GM21737 (cell line): ENCODE results near the gene DLEU7.

Experiments
- ATAC-seq: cut with Tn5 transposase; IDR thresholded peaks from one replicate; pipeline ENCODE4 v1.9.1; 2021; ENCODE audit warnings: mild to moderate bottlenecking, moderate library complexity; ENCODE audit not compliant: unreplicated experiment

DLEU7 gene

DNA sequence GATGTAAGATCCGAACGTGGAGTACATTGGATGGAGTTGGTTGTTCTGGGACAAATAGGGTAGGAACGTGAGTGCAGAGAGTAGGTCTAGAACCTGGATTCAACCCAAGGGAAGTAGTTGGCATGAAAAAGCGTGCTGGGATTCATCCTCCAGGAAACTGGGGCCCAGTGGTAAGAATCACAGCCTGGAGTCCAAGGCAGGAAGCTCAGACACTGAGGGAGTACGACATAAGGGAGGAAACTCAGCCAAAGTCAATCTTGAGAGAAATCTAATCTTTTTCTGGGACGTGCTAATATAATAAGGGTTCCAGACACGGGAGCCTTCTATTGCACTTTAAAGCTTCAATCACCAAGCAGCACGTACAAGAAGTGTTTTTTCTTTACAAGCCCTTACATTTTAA lies 46.4 kb downstream of the DLEU7 start:
- ATAC-seq, result no peak

- ATAC-seq, result no peak
Measured at GRCh38 chr13:50796463-50796862, 47.0 kb downstream of the DLEU7 start.

DNA sequence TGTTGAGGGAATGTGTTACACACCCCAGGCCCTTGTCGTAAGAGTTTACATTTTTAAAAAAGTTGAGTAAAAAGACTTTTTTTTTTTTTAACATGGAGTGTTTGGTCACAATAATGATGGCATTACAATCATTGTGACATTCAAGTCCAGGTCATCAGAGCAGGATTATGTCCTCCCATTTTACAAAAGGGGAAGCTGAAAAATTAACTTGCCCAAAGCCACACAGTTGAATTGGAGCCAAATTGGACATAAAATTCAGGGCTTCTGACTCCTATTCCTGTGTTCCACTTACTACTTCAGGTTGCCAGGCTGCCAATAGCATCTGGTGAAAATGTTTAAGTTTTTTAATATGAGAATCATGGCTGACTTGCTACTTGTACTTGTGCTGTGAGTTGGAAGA lies 49.3 kb downstream of the DLEU7 start:
- ATAC-seq, result no peak

DNA sequence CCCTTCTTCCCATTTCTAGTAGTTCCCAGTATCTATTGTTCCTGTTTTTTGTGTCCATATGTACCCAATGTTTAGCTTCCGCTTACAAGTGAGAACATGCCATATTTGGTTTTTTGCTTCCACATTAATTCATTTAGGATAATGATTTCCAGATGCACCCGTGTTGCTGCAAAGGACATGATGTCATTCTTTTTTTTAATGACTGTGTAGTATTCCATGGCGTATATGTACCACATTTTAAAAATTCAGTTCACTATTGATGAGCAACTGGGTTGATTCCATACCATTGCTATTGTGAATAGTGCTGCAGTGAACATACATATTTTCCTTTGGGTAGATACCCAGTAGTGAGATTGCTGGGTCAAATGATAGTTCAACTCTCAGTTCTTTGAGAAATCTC lies 50.5 kb downstream of the DLEU7 start:
- no peak for ATAC-seq

GRCh38 chr13:50788551-50789210 lies 54.8 kb downstream of the DLEU7 start:
- ATAC-seq, result no peak

DNA sequence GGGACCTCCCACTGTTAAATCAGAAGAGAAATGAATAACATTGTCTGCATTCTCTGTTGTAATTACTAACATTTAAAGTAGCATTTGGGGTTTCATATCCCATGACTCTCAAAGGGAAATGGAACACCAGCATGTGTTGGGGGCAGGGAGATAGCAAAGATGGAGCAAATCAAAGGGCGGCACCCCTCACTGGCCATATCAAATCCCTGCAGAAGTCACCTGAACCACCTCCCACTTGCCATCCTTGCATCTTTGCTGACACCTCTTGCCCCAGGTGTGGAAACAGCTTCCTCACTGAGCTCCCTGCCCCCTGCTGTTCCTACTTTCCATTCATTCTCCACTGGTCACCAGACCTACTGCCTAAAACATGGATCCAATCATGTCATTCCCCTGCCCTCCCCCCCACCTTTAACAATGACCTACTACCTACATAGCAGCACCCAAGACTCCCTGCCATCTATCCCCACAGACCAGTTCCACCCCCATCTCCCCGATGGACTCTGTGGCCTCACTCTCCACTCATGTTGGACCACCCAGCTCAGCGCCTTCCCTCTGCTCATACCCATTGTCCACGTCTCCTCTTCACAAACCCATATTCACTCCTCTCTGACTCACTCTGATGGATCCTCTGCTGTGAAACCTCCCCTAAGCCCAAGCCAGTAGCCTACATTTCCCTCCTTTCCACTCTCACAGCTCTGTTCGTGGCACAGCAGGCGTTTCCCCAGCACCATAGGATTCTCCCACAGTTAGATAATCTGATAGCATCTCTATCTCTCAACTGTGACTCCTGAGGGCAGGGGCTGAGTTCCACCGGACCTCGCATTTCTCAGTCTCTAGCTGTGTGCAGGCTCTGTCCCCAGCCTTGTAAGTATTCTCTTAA lies 55.9 kb downstream of the DLEU7 start:
- ATAC-seq, result no peak

GRCh38 chr13:50783717-50784290 lies 59.7 kb downstream of the DLEU7 start:
- ATAC-seq, result no peak

- ATAC-seq, result no peak
Measured at GRCh38 chr13:50783066-50783465, 60.4 kb downstream of the DLEU7 start.

- no peak for ATAC-seq
Measured at GRCh38 chr13:50780201-50781015, 63.1 kb downstream of the DLEU7 start.

- no peak for ATAC-seq
Measured at GRCh38 chr13:50779443-50780200, 63.9 kb downstream of the DLEU7 start.
